Cardiac muscle cell (in vitro differentiated cells and primary cell): ENCODE data around the gene METTL1. TPM values are rescaled to one million over a fixed set of nuclear protein-coding genes. Genes with fewer than 3 reads are reported as not detected.

Experiments
- DNase-seq, 2 donors: peaks; one replicate each; pipeline versions ENCODE4 v3.0.0 to v3.0.0-alpha.2; 2010 to 2017; ENCODE audit warnings: low read depth in 1 of 2, low spot score in 1 of 2
- H3K27ac ChIP-seq: fragments of 200-600 bp; sonication (generic); 2 replicates; pipeline ENCODE4 v1.5.1; 2016
- H3K27me3 ChIP-seq: fragments of 200-600 bp; sonication (generic); 2 replicates; pipeline ENCODE4 v1.6.0; 2016; ENCODE audit warnings: control low read depth
- H3K36me3 ChIP-seq: fragments of 200-600 bp; sonication (generic); 2 replicates; pipeline ENCODE4 v1.5.1; 2016; ENCODE audit warnings: control low read depth
- H3K4me1 ChIP-seq: fragments of 200-600 bp; sonication (generic); 2 replicates; pipeline ENCODE4 v1.8.1; 2017; ENCODE audit warnings: low read depth, mild to moderate bottlenecking, mixed run types
- H3K4me3 ChIP-seq: fragments of 200-600 bp; sonication (generic); 2 replicates; pipeline ENCODE4 v1.5.1; 2016; ENCODE audit warnings: mild to moderate bottlenecking
- H3K9me3 ChIP-seq: fragments of 200-600 bp; sonication (generic); 2 replicates; pipeline ENCODE4 v1.5.1; 2017; ENCODE audit warnings: low read depth, mild to moderate bottlenecking, control low read depth
- polyA plus RNA-seq: library from polyadenylated mRNA; unstranded; fragments of >200 nt; fragmentation: Nextera tagmentation; extraction: Ambion mirVana; gene quantifications from 2 replicates; pipeline ENCODE4 v1.2.1, GENCODE V29; 2016
- total RNA-seq: library from RNA; depleted of rRNA; stranded (reverse); fragments of >200 nt; gene quantifications from 2 replicates; pipeline ENCODE4 v1.2.3, GENCODE V29; 2016
- TF ChIP-seq, protein P1 (sequence below): IDR thresholded peaks from 2 replicates; pipeline ENCODE4 v1.5.1; 2012; ENCODE audit warnings: low read depth, mild to moderate bottlenecking, low read length

Gene METTL1
- total and polyA plus RNA-seq, 2 experiments from 2014 or later: 8.1 to 21.6 TPM

DNA sequence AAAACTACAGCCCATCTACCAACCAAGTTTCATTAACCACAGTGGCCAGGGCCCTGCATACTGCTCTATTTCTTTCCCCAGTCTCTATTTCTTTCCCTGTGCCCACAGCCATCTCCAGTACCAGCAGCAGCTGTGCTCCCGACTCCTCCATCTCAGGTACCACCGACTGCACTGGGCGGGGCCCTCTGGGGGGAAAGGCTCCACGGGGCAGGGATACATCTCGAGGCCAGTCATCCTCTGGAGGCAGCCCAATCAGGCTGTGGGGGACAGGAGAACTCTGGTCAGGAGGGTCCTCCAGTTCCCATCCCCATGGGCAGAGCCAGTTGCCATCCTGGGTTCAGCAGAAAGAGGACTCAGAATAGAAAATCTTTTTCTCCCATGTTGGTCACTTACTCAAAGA, 22.8 kb downstream of the METTL1 start:
- Histone ChIP-seq H3K36me3 (peaks cover 30% of the 10 kb centered on the region), H3K9me3 (no peaks in the 10 kb centered on the region), H3K4me1 (peaks cover 4% of the 10 kb centered on the region), H3K27me3 (no peaks in the 10 kb centered on the region), H3K4me3 (no peak overlapping the region), H3K27ac (no peak overlapping the region)
- no peak for DNase-seq
- TF ChIP-seq, protein P1, sequence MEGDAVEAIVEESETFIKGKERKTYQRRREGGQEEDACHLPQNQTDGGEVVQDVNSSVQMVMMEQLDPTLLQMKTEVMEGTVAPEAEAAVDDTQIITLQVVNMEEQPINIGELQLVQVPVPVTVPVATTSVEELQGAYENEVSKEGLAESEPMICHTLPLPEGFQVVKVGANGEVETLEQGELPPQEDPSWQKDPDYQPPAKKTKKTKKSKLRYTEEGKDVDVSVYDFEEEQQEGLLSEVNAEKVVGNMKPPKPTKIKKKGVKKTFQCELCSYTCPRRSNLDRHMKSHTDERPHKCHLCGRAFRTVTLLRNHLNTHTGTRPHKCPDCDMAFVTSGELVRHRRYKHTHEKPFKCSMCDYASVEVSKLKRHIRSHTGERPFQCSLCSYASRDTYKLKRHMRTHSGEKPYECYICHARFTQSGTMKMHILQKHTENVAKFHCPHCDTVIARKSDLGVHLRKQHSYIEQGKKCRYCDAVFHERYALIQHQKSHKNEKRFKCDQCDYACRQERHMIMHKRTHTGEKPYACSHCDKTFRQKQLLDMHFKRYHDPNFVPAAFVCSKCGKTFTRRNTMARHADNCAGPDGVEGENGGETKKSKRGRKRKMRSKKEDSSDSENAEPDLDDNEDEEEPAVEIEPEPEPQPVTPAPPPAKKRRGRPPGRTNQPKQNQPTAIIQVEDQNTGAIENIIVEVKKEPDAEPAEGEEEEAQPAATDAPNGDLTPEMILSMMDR: no peak

DNA sequence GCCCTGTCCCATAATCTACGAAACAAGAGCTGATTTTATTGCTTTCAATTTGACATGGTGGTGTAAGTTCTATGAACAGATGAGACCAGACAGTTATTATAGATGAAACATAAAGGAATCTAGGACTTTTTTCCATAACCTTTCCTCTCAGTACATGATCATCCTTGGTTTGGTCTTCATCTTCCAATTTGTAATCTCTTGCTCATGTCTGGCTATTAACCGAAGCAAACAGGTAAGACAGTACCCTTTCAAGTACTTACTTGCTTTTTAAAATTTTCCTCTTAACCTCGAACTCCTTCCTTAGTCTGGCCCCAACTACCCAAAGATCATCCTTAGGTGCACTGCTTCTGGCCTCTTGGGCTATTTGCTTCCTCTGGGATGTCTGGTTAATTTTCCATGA, 25.9 kb downstream of the METTL1 start:
- no peaks in the 10 kb centered on the region for H3K4me1 ChIP-seq
- peaks cover 30% of the 10 kb centered on the region for H3K36me3 ChIP-seq
- H3K27me3 ChIP-seq: peaks cover 25% of the 10 kb centered on the region
- H3K27ac ChIP-seq: no peak overlapping the region
- TF ChIP-seq, protein P1: no peak
- DNase-seq: no peak
- no peak overlapping the region for H3K4me3 ChIP-seq
- no peaks in the 10 kb centered on the region for H3K9me3 ChIP-seq

DNA sequence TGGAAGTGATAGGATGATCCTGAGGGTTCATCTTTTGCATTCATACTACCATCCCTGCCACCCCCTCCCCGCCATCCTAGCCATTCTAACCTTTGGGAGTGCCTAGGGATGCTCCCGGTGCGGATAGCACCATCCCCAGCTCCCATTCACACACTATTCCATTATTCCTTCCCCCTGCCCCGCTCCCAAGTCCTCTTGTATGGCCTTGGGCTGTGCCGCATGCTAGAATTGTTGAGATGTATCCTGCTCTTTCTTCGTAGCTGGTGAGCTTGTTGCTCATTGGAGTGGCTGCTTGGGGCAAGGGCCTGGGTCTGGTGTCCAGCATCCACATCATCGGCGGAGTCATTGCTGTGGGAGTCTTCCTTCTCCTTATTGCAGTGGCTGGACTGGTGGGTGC, 26.4 kb downstream of the METTL1 start:
- no peak for DNase-seq
- Histone ChIP-seq H3K27me3 (peaks cover 30% of the 10 kb centered on the region), H3K4me1 (no peaks in the 10 kb centered on the region), H3K36me3 (peaks cover 26% of the 10 kb centered on the region), H3K4me3 (peak overlapping the region; percentile 48), H3K9me3 (no peaks in the 10 kb centered on the region), H3K27ac (peak overlapping the region; percentile 78)
- TF ChIP-seq, protein P1: no peak

DNA sequence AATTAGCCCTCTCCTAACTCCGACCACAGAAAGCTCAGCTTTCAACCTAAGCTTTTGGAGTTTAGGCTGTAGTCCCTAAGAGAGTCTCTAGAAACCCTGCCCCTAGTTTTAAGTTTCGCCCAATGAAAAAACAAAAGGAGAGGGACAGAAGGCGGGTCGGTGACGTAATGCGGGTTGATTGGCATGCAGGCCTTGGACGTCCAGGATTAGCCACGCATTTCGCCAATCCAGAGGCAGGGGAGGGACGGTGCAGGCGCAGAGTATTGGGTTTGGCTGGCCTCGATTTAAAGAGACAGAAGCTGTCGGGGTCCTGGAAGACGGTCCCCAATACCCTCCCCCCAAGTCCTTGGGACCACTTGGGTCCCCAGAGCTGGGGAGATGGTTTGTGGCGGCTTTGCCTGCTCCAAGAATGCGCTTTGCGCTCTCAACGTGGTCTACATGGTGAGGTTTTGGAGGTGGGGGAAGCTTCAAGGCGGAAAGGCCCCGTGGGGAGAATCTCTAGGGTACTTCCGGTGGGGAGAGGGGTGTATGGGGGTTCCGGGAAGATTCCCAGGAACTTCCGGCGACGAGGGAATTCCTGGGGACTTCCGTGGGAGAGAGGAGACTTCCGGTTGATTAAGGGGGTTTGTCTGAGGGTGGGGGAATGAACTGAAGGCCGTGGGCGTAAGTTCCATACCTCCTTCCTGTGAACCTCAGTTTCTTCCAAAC, 27.0 kb downstream of the METTL1 start, which contains the start of gene TSPAN31:
Gene TSPAN31 (plus strand): TSS at position 263 of the 708 bp plus-strand sequence. CDS start 116 bp downstream, at position 379.
- peak within 1 kb of the TSS; percentile 48 for H3K4me3 ChIP-seq
- peaks cover 36% of the 10 kb centered on the region for H3K27me3 ChIP-seq
- H3K27ac ChIP-seq: peak within 1 kb of the TSS; percentile 78
- H3K4me1 ChIP-seq: no peaks in the 10 kb centered on the region
- H3K9me3 ChIP-seq: no peaks in the 10 kb centered on the region
- TF ChIP-seq, protein P1: no peak
- DNase-seq: peak; percentile 98 to 99
- peaks cover 23% of the 10 kb centered on the region for H3K36me3 ChIP-seq

DNA sequence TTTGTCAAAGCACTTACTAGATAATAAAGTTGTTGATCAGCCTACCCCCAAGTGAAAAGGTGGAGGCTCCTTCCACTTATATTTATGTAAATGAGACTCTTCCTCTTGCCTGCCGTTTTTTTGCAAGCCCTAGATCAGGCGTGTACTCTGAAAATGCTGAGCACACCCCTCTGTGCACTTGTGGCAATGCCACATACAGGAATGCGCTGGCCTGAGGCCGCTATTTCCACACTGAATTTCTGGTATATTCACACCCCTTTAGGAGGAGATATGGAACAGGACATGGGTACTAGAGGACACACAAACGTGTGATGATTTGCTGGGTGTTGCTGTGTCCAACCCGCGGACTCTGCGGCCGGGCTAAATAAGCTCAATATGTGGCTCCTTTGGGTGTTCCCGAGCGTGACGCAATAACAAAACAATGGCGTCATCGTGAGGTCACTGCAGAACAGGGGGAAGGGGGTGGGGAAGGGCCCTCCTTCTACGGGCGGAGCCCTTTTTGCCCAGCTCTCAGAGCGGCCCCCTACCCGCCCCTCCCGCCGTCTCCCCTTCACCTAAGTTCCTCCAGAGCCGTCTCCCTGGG, 27.6 kb downstream of the METTL1 start:
- no peaks in the 10 kb centered on the region for H3K4me1 ChIP-seq
- peaks cover 21% of the 10 kb centered on the region for H3K36me3 ChIP-seq
- TF ChIP-seq, protein P1: no peak
- H3K27me3 ChIP-seq: peaks cover 42% of the 10 kb centered on the region
- peak overlapping the region; percentile 48 for H3K4me3 ChIP-seq
- H3K9me3 ChIP-seq: no peaks in the 10 kb centered on the region
- H3K27ac ChIP-seq: peak overlapping the region; percentile 78
- no peak for DNase-seq
